Dendritic cell treated with granulocyte-macrophage colony-stimulating factor and Interleukin-4, amounts not matched to agents 40 ng/mL and 50 ng/mL, for 4 days (primary cell): Measurements from ENCODE around the gene SH2B2.

ENCODE experiments used
- H3K27ac Mint-ChIP-seq: one replicate; pipeline ENCODE4 v1.8.0; 2022; ENCODE audit warnings: mild to moderate bottlenecking, mixed read lengths
- H3K27me3 Mint-ChIP-seq: one replicate; pipeline ENCODE4 v1.8.0; 2022; ENCODE audit warnings: mild to moderate bottlenecking, mixed read lengths
- H3K36me3 Mint-ChIP-seq: one replicate; pipeline ENCODE4 v1.8.0; 2022; ENCODE audit warnings: low read depth, mixed read lengths
- H3K4me1 Mint-ChIP-seq: one replicate; pipeline ENCODE4 v1.8.0; 2022; ENCODE audit warnings: low read depth, mixed read lengths
- H3K4me3 Mint-ChIP-seq: one replicate; pipeline ENCODE4 v1.8.0; 2022; ENCODE audit warnings: mild to moderate bottlenecking, moderate library complexity, mixed read lengths
- H3K9me3 Mint-ChIP-seq: one replicate; pipeline ENCODE4 v1.8.0; 2022; ENCODE audit warnings: mixed read lengths
- intact Hi-C: fragments of 100-400 bp; cut with micrococcal nuclease; formaldehyde crosslinking; loops from one replicate; pipeline ENCODE4 v1.15.0; 2022

Gene SH2B2

DNA sequence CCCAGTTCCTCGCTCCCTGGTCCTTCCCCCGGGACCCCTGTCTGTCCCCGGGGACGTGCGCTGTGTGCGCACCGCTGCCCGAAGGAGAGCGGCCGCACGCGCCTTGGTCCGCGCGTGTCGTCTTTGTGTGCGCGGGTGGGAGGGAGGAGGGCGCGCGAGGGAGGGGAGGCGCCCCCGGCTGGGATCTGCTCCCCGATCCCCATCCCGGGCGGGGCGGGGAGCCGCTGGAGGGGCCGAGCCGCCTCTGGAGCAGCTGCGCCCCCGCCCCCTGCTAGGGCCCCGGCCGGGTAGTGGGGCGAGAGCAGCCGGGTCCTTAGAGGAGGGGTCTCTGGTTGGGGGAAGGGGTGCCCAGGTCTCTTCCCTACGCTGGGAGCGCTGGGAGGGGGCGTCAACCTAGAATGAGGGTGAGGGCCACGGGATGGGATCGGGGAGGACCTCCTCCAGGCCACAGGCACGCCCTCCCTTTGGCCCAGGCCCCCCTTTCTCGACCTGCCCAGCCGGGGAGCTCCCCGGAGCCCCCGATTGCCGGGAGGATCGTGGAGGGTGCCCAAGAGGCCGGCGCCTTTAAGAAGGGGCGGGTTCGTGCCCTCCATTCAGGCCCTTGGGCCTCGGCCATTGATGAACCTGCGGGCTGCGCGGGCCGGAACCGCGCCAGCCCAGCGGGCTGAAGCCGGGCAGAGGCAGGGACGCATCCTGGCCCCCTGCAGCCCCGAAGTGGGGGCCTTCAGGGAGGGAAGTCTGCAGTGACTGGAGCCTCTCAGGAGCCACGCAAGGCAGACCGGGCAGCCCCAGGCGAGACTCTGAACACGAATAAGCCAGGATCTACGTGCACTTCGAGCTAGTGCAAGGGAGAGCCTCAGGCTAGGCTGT lies 678 bp downstream of the SH2B2 start:
- Mint-ChIP-seq H3K36me3 (peaks cover 17% of the 10 kb centered on the region), H3K27me3 (peaks cover 3% of the 10 kb centered on the region), H3K4me1 (peaks cover 60% of the 10 kb centered on the region), H3K9me3 (no peaks in the 10 kb centered on the region), H3K27ac (peak overlapping the region; percentile 65), H3K4me3 (peak overlapping the region; percentile 79)
- intact Hi-C loops, result loop anchor here (5.0 kb wide), 1 partner anchor 75 kb away; no protein-coding TSS in a partner anchor

GRCh38 chr7:102287981-102288278 lies 1.3 kb downstream of the SH2B2 start:
- Mint-ChIP-seq H3K4me1 (peaks cover 60% of the 10 kb centered on the region), H3K27ac (peak overlapping the region; percentile 11), H3K9me3 (no peaks in the 10 kb centered on the region), H3K36me3 (peaks cover 17% of the 10 kb centered on the region), H3K4me3 (peak overlapping the region; percentile 79), H3K27me3 (peaks cover 3% of the 10 kb centered on the region)
- intact Hi-C loops, result loop anchor here (5.0 kb wide), 1 partner anchor 74 kb away; no protein-coding TSS in a partner anchor

GRCh38 chr7:102288285-102288930 lies 1.7 kb downstream of the SH2B2 start:
- H3K4me3 Mint-ChIP-seq, result peak overlapping the region; percentile 79
- intact Hi-C loops, result loop anchor here (5.0 kb wide), 1 partner anchor 74 kb away; no protein-coding TSS in a partner anchor
- H3K27me3 Mint-ChIP-seq, result peaks cover under 1% of the 10 kb centered on the region
- H3K36me3 Mint-ChIP-seq, result peaks cover 17% of the 10 kb centered on the region
- H3K9me3 Mint-ChIP-seq, result no peaks in the 10 kb centered on the region
- H3K4me1 Mint-ChIP-seq, result peaks cover 57% of the 10 kb centered on the region
- peak overlapping the region; percentile 11 for H3K27ac Mint-ChIP-seq

GRCh38 chr7:102289057-102289456 lies 2.4 kb downstream of the SH2B2 start:
- peaks cover 57% of the 10 kb centered on the region for H3K4me1 Mint-ChIP-seq
- intact Hi-C loops, result loop anchor here (5.0 kb wide), 1 partner anchor 73 kb away; no protein-coding TSS in a partner anchor
- peaks cover 19% of the 10 kb centered on the region for H3K36me3 Mint-ChIP-seq
- no peaks in the 10 kb centered on the region for H3K9me3 Mint-ChIP-seq
- no peak overlapping the region for H3K4me3 Mint-ChIP-seq
- peak overlapping the region; percentile 11 for H3K27ac Mint-ChIP-seq
- no peaks in the 10 kb centered on the region for H3K27me3 Mint-ChIP-seq

- Mint-ChIP-seq H3K4me1 (peaks cover 61% of the 10 kb centered on the region), H3K27ac (peak overlapping the region; percentile 5), H3K4me3 (no peak overlapping the region), H3K36me3 (peaks cover 36% of the 10 kb centered on the region), H3K9me3 (no peaks in the 10 kb centered on the region), H3K27me3 (no peaks in the 10 kb centered on the region)
- intact Hi-C loops, result no loop called here
Observed at GRCh38 chr7:102291056-102291915, 4.6 kb downstream of the SH2B2 start.

DNA sequence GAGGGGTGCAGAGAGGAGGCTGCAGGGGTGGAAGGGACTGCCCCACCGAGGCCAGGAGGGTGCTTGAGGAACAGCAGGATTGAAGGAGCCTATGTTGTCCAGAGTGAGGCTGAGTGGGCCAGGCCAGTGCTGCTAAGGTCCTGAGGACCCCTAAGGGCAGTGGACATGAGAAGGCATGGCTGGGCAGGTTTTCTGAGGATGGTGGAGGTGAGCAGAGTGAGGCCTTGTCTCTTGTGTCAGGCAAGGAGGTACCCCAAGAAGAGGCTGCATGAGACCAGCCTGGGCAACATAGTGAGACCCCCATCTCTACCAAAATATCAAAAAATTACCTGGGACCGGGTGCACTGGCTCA lies 5.2 kb downstream of the SH2B2 start:
- intact Hi-C loops, result no loop called here
- peak overlapping the region; percentile 5 for H3K27ac Mint-ChIP-seq
- no peaks in the 10 kb centered on the region for H3K27me3 Mint-ChIP-seq
- peaks cover 42% of the 10 kb centered on the region for H3K36me3 Mint-ChIP-seq
- no peaks in the 10 kb centered on the region for H3K9me3 Mint-ChIP-seq
- peaks cover 66% of the 10 kb centered on the region for H3K4me1 Mint-ChIP-seq
- no peak overlapping the region for H3K4me3 Mint-ChIP-seq

- Mint-ChIP-seq H3K27ac (no peak overlapping the region), H3K36me3 (peaks cover 50% of the 10 kb centered on the region), H3K9me3 (no peaks in the 10 kb centered on the region), H3K27me3 (no peaks in the 10 kb centered on the region), H3K4me3 (no peak overlapping the region), H3K4me1 (peaks cover 69% of the 10 kb centered on the region)
- intact Hi-C loops, result no loop called here
Observed at GRCh38 chr7:102292813-102293798, 6.4 kb downstream of the SH2B2 start.

DNA sequence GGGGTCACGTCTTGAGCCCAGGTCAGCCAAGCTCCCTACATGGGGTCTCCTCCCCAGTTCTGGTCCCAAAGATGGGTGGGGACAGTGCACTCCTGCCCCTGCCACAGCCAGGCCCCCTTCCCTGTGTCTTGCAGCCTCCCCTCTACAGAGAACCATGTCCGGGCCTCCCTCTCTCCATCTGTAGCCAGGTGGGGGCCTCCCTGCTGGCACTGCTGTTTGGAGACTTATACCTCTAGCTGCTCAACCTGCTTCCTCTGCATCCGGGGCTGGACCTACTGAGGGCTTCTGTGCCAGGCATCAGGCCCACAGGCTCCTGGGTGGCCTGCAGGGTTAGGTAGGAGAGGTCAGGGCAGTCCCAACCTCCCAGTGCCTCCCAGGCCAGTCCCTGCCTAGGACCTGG lies 7.9 kb downstream of the SH2B2 start:
- intact Hi-C loops, result no loop called here
- Mint-ChIP-seq H3K27ac (peak overlapping the region; percentile 8), H3K36me3 (peaks cover 51% of the 10 kb centered on the region), H3K9me3 (no peaks in the 10 kb centered on the region), H3K4me1 (peaks cover 65% of the 10 kb centered on the region), H3K27me3 (no peaks in the 10 kb centered on the region), H3K4me3 (no peak overlapping the region)

DNA sequence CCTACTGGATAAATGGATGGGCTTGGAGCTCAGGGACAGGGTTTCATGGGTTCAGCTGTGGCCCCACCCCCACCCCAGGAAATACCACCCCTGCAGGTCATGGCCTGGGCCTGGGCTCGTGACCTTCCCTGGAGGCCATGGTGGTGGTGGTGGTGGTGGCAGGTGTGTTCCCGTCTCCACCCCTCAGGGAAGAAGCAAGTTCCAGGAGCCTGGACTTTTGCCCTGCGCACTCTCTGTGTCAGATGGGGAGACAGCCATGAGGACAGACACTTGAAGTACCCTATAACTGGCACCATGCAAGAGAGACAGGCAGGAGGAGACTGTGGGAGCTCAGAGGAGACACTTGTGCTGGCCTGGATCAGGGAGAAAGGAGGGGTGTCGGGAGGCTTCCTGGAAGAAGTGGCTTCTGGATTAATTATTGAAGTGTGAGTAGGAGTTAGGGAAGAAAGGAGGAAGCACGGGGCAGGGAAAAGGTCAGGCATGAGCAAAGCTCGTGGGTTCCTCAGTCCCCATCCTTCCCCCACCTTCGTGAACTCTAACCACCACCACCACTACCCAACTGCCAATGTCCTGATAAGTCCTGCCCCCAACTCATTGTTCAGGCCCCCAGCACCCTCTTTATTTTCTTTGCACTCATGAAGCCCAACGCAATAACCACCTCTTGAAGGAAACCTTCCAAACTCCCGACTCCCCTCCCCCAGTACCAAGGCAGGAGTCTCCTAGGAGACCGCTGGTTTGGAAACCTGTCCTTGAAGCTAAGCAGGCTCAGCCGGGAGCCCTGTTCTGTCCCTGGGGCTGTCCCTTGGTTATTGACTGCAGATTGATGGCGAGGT lies 8.9 kb downstream of the SH2B2 start:
- H3K4me1 Mint-ChIP-seq, result peaks cover 69% of the 10 kb centered on the region
- peaks cover 53% of the 10 kb centered on the region for H3K36me3 Mint-ChIP-seq
- intact Hi-C loops, result no loop called here
- peak overlapping the region; percentile 8 for H3K27ac Mint-ChIP-seq
- H3K4me3 Mint-ChIP-seq, result no peak overlapping the region
- no peaks in the 10 kb centered on the region for H3K27me3 Mint-ChIP-seq
- H3K9me3 Mint-ChIP-seq, result no peaks in the 10 kb centered on the region

GRCh38 chr7:102296179-102296438 lies 9.4 kb downstream of the SH2B2 start:
- Mint-ChIP-seq H3K27me3 (no peaks in the 10 kb centered on the region), H3K36me3 (peaks cover 55% of the 10 kb centered on the region), H3K27ac (no peak overlapping the region), H3K4me3 (no peak overlapping the region), H3K4me1 (peaks cover 69% of the 10 kb centered on the region), H3K9me3 (no peaks in the 10 kb centered on the region)
- intact Hi-C loops, result no loop called here

DNA sequence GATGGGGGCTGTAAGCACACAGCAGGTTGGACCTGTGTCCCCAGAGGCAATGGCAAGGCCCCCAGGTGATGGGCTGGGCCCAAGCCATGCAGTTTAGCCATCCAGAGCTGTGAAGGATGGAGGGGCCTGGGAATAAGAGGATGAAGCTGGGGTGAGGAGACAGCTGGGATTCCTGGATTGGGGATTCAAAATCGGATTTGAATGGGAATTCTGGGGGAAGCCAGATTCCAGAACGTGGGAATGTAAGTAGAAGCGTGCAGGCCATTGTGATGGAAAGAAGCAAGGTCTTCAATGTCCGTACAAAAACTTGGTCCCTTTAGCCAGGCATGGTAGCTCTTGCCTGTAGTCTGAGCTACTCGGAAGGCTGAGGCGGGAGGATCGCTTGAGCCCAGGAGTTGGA lies 9.8 kb downstream of the SH2B2 start:
- Mint-ChIP-seq H3K4me3 (no peak overlapping the region), H3K27me3 (no peaks in the 10 kb centered on the region), H3K27ac (no peak overlapping the region), H3K4me1 (peaks cover 65% of the 10 kb centered on the region), H3K9me3 (no peaks in the 10 kb centered on the region), H3K36me3 (peaks cover 55% of the 10 kb centered on the region)
- intact Hi-C loops, result no loop called here

GRCh38 chr7:102297487-102298218 lies 11.0 kb downstream of the SH2B2 start:
- Mint-ChIP-seq H3K9me3 (no peaks in the 10 kb centered on the region), H3K27me3 (no peaks in the 10 kb centered on the region), H3K4me1 (peaks cover 63% of the 10 kb centered on the region), H3K27ac (no peak overlapping the region), H3K4me3 (no peak overlapping the region), H3K36me3 (peaks cover 60% of the 10 kb centered on the region)
- intact Hi-C loops, result no loop called here
